ENCODE data around the gene EMC9. TPM values are rescaled to one million over a fixed set of nuclear protein-coding genes. Genes with fewer than 3 reads are reported as not detected.

EMC9 gene
- total RNA-seq, 1 donor from 2014 or later: 14.0 TPM

DNA sequence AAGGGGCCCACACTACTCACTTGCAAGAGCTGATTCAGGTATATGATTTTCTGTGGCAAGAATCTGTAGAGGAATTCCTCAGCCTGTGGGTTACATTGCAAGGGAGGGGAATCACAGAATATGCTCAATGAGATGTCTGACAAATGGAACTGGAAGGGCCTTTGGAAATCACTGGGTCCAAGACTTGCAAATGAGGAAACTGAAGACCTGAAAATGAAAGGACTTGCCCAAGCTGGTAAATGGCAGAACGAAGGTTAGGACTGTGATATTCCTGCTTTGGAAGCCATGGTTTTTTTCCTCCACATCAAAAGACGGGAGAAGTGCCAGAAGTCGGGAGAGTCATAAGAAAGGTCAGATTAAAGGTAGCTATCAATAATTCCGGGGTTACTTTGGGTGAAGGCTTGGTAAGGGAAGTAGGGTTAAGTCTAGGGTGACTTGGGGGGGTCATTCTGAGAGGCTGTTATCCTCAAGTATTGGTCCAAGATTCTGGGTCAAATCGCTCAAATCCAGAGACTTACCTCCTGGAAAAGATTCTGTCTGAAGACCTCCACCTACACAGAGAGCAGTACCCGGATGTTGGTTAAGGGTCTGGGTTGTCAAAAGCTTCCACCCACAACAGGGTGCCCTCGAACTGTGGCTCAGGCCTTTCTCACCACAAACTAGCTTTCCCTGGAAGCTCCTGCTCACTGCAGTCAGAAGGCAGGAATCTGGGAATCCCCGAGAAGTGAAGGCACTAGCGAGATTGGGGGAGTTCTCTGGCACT is 4.5 kb upstream of the EMC9 start:
- peaks cover 40% of the 10 kb centered on the region for H3K4me1 Mint-ChIP-seq (ENCODE audit: low read depth)
- peaks cover 7% of the 10 kb centered on the region for H3K36me3 Mint-ChIP-seq (ENCODE audit: low read depth)
- DNase-seq (ENCODE audit: low spot score): no peak
- H3K9me3 Mint-ChIP-seq (ENCODE audit: low read depth): no peaks in the 10 kb centered on the region
- no peaks in the 10 kb centered on the region for H3K27me3 Mint-ChIP-seq (ENCODE audit: low read depth)
- H3K4me3 Mint-ChIP-seq (ENCODE audit: unreplicated experiment): peak overlapping the region; percentile 98
- H3K27ac Mint-ChIP-seq (ENCODE audit: unreplicated experiment): peak overlapping the region; percentile 97
- no peak for TF ChIP-seq CTCF (IDR thresholded peaks at IDR 0.05)

DNA sequence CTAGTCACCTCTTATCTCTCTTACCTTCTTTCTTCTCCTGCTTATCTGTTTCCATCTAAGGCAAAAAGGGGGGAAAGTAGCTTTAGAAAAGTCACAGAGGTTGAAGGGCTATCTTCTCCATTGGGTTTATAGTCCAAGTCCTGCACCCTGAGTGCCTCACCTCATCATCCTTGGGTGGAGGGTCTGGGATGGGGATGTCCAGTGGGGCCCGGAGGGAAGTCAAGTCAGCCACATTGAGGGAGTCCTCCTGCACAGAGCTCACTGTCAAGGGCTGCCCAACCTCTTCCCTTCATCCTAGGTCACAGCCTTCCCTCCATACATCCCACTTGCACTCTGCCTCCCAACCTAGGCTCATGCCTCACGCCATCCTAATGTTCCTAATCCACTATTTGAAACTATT is 3.8 kb upstream of the EMC9 start:
- peaks cover 46% of the 10 kb centered on the region for H3K4me1 Mint-ChIP-seq (ENCODE audit: low read depth)
- DNase-seq (ENCODE audit: low spot score): peak; percentile 52
- no peak overlapping the region for H3K27ac Mint-ChIP-seq (ENCODE audit: unreplicated experiment)
- no peaks in the 10 kb centered on the region for H3K27me3 Mint-ChIP-seq (ENCODE audit: low read depth)
- no peaks in the 10 kb centered on the region for H3K9me3 Mint-ChIP-seq (ENCODE audit: low read depth)
- TF ChIP-seq CTCF (IDR thresholded peaks at IDR 0.05): no peak
- H3K36me3 Mint-ChIP-seq (ENCODE audit: low read depth): peaks cover 5% of the 10 kb centered on the region
- H3K4me3 Mint-ChIP-seq (ENCODE audit: unreplicated experiment): no peak overlapping the region

DNA sequence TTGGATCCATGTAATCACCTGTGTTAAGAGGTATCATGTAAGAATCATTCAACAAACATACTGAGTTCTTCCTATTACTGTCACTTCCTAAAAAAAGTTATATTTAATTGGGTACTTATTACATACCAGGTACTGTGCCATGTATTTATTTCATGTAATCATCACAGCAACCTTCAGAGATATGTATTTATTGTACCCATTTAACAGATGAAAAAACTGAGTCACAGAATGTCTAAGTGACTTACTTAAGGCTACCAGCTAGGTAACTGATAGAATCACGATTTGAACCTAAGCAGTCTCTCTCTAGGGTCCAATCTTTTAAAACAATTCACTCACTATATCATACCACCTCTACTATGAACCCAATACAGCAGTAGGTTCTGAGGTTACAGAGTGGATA is 3.1 kb upstream of the EMC9 start:
- H3K36me3 Mint-ChIP-seq (ENCODE audit: low read depth): peaks cover 3% of the 10 kb centered on the region
- peak overlapping the region; percentile 16 for H3K4me3 Mint-ChIP-seq (ENCODE audit: unreplicated experiment)
- TF ChIP-seq CTCF (IDR thresholded peaks at IDR 0.05): no peak
- H3K27ac Mint-ChIP-seq (ENCODE audit: unreplicated experiment): no peak overlapping the region
- peaks cover 50% of the 10 kb centered on the region for H3K4me1 Mint-ChIP-seq (ENCODE audit: low read depth)
- H3K9me3 Mint-ChIP-seq (ENCODE audit: low read depth): no peaks in the 10 kb centered on the region
- no peak for DNase-seq (ENCODE audit: low spot score)
- no peaks in the 10 kb centered on the region for H3K27me3 Mint-ChIP-seq (ENCODE audit: low read depth)

DNA sequence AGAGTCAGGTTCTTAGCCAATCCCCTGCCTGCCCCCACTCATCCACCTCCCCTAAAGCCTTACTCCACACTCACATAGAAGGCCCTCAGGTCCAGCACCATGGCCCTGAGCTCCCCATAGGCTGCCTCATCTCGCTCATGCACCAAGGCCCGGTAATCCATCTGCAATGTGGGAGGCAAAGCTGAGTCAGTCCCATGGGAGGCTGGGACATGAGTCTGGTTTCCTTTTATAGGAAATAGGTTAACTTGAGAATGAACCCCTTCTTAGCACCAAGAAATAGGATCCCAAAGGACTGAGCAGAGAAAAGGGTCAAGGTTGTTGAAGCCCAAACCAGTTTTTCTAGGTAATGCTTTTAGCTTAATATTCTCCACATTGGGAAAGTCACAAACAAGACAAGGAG is 2.1 kb upstream of the EMC9 start:
- TF ChIP-seq CTCF (IDR thresholded peaks at IDR 0.05): no peak
- H3K4me3 Mint-ChIP-seq (ENCODE audit: unreplicated experiment): no peak overlapping the region
- H3K36me3 Mint-ChIP-seq (ENCODE audit: low read depth): peaks cover 7% of the 10 kb centered on the region
- no peaks in the 10 kb centered on the region for H3K9me3 Mint-ChIP-seq (ENCODE audit: low read depth)
- peaks cover 51% of the 10 kb centered on the region for H3K4me1 Mint-ChIP-seq (ENCODE audit: low read depth)
- no peaks in the 10 kb centered on the region for H3K27me3 Mint-ChIP-seq (ENCODE audit: low read depth)
- no peak for DNase-seq (ENCODE audit: low spot score)
- H3K27ac Mint-ChIP-seq (ENCODE audit: unreplicated experiment): peak overlapping the region; percentile 32

DNA sequence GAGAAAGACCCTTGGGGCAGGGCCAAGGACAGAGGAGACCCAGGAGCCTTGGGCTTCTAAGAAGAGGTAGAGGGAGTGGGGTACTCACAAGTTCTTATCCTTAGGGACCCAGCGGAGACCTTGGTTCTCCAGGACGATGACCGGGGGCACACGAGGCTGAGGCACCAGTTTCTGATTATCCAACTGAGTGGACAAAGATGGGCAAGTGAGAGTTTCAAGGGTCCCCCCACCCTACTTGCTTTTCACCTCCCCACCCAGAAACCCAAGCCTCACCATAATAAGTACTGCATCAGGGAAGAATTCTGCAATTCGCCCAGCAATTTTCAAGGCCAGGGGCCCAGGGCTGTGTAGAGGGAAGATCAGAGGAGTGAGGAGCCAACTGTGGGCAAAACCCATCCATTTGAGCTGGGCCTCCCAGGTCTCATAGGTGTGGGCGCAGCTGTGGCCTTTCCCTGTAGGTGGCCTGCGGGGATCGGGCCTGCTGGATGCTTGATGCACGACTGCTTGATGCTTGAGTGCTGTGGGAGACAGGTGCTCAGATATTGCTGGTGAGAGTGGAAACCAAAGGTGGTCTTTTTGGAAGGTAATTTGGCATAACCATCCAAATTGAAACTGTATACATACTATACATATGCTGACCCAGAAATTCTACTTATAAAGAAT is 2.0 kb downstream of the EMC9 start:
- no peaks in the 10 kb centered on the region for H3K9me3 Mint-ChIP-seq (ENCODE audit: low read depth)
- peaks cover 11% of the 10 kb centered on the region for H3K36me3 Mint-ChIP-seq (ENCODE audit: low read depth)
- TF ChIP-seq CTCF (IDR thresholded peaks at IDR 0.05): no peak
- no peak overlapping the region for H3K27ac Mint-ChIP-seq (ENCODE audit: unreplicated experiment)
- DNase-seq (ENCODE audit: low spot score): no peak
- H3K4me1 Mint-ChIP-seq (ENCODE audit: low read depth): peaks cover 51% of the 10 kb centered on the region
- no peak overlapping the region for H3K4me3 Mint-ChIP-seq (ENCODE audit: unreplicated experiment)
- H3K27me3 Mint-ChIP-seq (ENCODE audit: low read depth): no peaks in the 10 kb centered on the region

Data from chondrocyte (in vitro differentiated cells).